Pancreas (tissue), 10 donors: ENCODE data around the gene SMAD3. TPM values are rescaled to one million over a fixed set of nuclear protein-coding genes. Genes with fewer than 3 reads are reported as not detected.

Experiments used
- ATAC-seq, 4 donors: fragments of 200-7000 bp; cut with Tn5 transposase; one replicate each; pipeline versions ENCODE4 v1.8.0 to v1.9.1; 2020; ENCODE audit warnings: mild to moderate bottlenecking in 4 of 4, moderate library complexity in 4 of 4
- DNase-seq, 6 donors: peaks; one replicate each; pipeline ENCODE4 v3.0.0-alpha.2; 2020
- FAIRE-seq: peaks from 2 replicates; lab custom pipeline; 2012; peaks lifted over from hg19 to GRCh38; lab: Jason Lieb, UNC
- H3K27ac ChIP-seq, 4 donors: fragments of 200-600 bp; sonication (generic); 1 replicate in 3 of 4; 2 replicates in 1 of 4; pipeline versions ENCODE4 v1.5.0 to v1.8.0; 2020
- H3K27me3 ChIP-seq, 4 donors: fragments of 200-600 bp; one replicate each; pipeline ENCODE4 v1.8.0; 2021
- H3K36me3 ChIP-seq, 3 donors: fragments of 200-600 bp; sonication (generic) in 1 of 3; one replicate each; pipeline versions ENCODE4 v1.5.0 to v1.8.0; 2020 to 2021
- H3K4me1 ChIP-seq, 3 donors: fragments of 200-600 bp; one replicate each; pipeline ENCODE4 v1.8.0; 2021
- H3K4me3 ChIP-seq, 4 donors: fragments of 200-600 bp; sonication (generic) in 2 of 4; one replicate each; pipeline versions ENCODE4 v1.5.0 to v1.8.0; 2020 to 2021
- H3K9me3 ChIP-seq, 4 donors: fragments of 200-600 bp; one replicate each; pipeline ENCODE4 v1.8.0; 2021
- CTCF ChIP-seq, 4 donors: fragments of 200-600 bp; sonication (generic) in 3 of 4; IDR thresholded peaks; one replicate each; pipeline versions ENCODE4 v1.5.0 to v1.8.0; 2021; ENCODE audit warnings: antibody characterized with exemption in 4 of 4
- WGBS, 2 donors: extraction: QIAGEN DNeasy Blood & Tissue Kit; methylation state at CpG; one replicate each; pipeline ENCODE4 v1.1.7; 2013; 5-methylcytosine and 5-hydroxymethylcytosine counted together
- intact Hi-C, 3 donors: fragments of 100-400 bp; cut with DNase I; formaldehyde crosslinking; loops; one replicate each; pipeline versions ENCODE4 v1.11.1 to v1.14.2; 2022
- polyA plus RNA-seq, 2 donors: library from polyadenylated mRNA; stranded (reverse); fragments of 200-250 nt; gene quantifications; one replicate each; pipeline ENCODE4 v1.2.3, GENCODE V29; 2013
- total RNA-seq, 6 donors: library from RNA; stranded (reverse); fragmentation: NEBNext Ultra II Directional in 4 of 6; extraction: Animal tissue kit (Norgen Biotek cat#: 25700) in 4 of 6; gene quantifications; one replicate each; pipeline versions ENCODE4 v1.2.1 to v1.2.4, GENCODE V29; 2021 to 2023
- donor health status: healthy with polysubstance abuse.
- donor health status: DM: no; HTN: no; CAD: no; lungs with moderate emphysema.
- donor health status: DM: no; HTN: no; CAD: no.
- donor health status: control.
- donor health status: control.
- donor health status: Bipolar disorder and iron deficiency.
- donor health status: DM: yes; HTN: yes; CAD: no.
- donor health status: DM: no; HTN: no; CAD: no.
- donor health status: DM: no; HTN: no; CAD: no.
- donor health status: DM: yes; HTN: yes; CAD: no.

The SMAD3 gene
- total and polyA plus RNA-seq, 8 donors = 7.9 to 42.5 (median 21.4) TPM

GRCh38 chr15:67040277-67040676 is 25.1 kb upstream of the SMAD3 start:
- WGBS, 2 donors = 64 to 68% methylated on average over 2 of the region's 2 CpGs
- no peak for ATAC-seq
- H3K27ac ChIP-seq = no peak overlapping the region
- TF ChIP-seq CTCF (IDR thresholded peaks at IDR 0.05) = no peak
- H3K4me1 ChIP-seq = peaks cover 4 to 10% (median 9%) of the 10 kb centered on the region in 3 donors
- no peaks in the 10 kb centered on the region for H3K36me3 ChIP-seq
- no peaks in the 10 kb centered on the region for H3K27me3 ChIP-seq
- intact Hi-C loops = no loop called here
- FAIRE-seq = no peak
- H3K9me3 ChIP-seq = no peaks in the 10 kb centered on the region
- no peak for DNase-seq
- H3K4me3 ChIP-seq = no peak overlapping the region

- FAIRE-seq (no peak), DNase-seq (no peak), ATAC-seq (peak in 2 of 4 donors; percentile 17 to 48)
- WGBS, 2 donors = 33 to 46% methylated on average over 7 of the region's 7 CpGs
- H3K36me3 ChIP-seq = no peaks in the 10 kb centered on the region
- no peak overlapping the region for H3K27ac ChIP-seq
- H3K4me1 ChIP-seq = peaks cover 10 to 12% (median 10%) of the 10 kb centered on the region in 3 donors
- TF ChIP-seq CTCF (IDR thresholded peaks at IDR 0.05) = no peak
- H3K27me3 ChIP-seq = no peaks in the 10 kb centered on the region
- H3K9me3 ChIP-seq = no peaks in the 10 kb centered on the region
- intact Hi-C loops = no loop called here
- no peak overlapping the region for H3K4me3 ChIP-seq
These were observed 22.8 kb upstream of the SMAD3 start for GRCh38 chr15:67042551-67043142.

- Histone ChIP-seq H3K36me3 (no peaks in the 10 kb centered on the region), H3K4me1 (peaks cover 19 to 25% (median 24%) of the 10 kb centered on the region in 3 donors), H3K27ac (peak overlapping the region; percentile 35 to 55 (median 42)), H3K4me3 (no peak overlapping the region), H3K9me3 (no peaks in the 10 kb centered on the region), H3K27me3 (no peaks in the 10 kb centered on the region)
- DNase-seq (no peak), FAIRE-seq (no peak), ATAC-seq (peak in 1 of 4 donors; percentile 6)
- 72 to 75% methylated on average over 13 of the region's 13 CpGs for WGBS, 2 donors
- intact Hi-C loops = no loop called here
- no peak for TF ChIP-seq CTCF (IDR thresholded peaks at IDR 0.05)
These were observed 21.2 kb upstream of the SMAD3 start for GRCh38 chr15:67043939-67044771.

- no peak for FAIRE-seq
These were observed 18.2 kb upstream of the SMAD3 start for GRCh38 chr15:67047149-67047661.

More at GRCh38 chr15:67047149-67047661, 18.2 kb upstream of the SMAD3 start:
- WGBS, 2 donors = 67% methylated on average over 1 of the region's 1 CpG
- H3K27ac ChIP-seq = peak overlapping the region in 2 of 4 donors; percentile 85 to 95
- no peaks in the 10 kb centered on the region for H3K27me3 ChIP-seq
- H3K4me1 ChIP-seq = peaks cover 45 to 50% (median 47%) of the 10 kb centered on the region in 3 donors
- DNase-seq = no peak
- TF ChIP-seq CTCF (IDR thresholded peaks at IDR 0.05) = no peak
- H3K4me3 ChIP-seq = no peak overlapping the region
- no peaks in the 10 kb centered on the region for H3K9me3 ChIP-seq
- no peaks in the 10 kb centered on the region for H3K36me3 ChIP-seq
- ATAC-seq = no peak
- intact Hi-C loops = no loop called here
